Effector memory CD8-positive, alpha-beta T cell (primary cell): ENCODE measurements around the gene PCDHGA1.
A peak's percentile ranks its signal among the peaks of the same experiment; 100 is the strongest.

Source experiments
- ATAC-seq: fragments of 150-1000 bp; cut with Tn5 transposase; replicated peaks from 2 replicates; pipeline ENCODE4 v1.10.0; 2021; ENCODE audit warnings: mild to moderate bottlenecking, moderate library complexity
- DNase-seq, 3 experiments: peaks; one replicate each; pipeline ENCODE4 v3.0.0; 2021
- H3K27ac Mint-ChIP-seq, 2 donors: one replicate each; pipeline ENCODE4 v1.8.0; 2022; ENCODE audit warnings: mild to moderate bottlenecking in 2 of 2, mixed read lengths in 2 of 2, moderate library complexity in 2 of 2
- H3K27me3 Mint-ChIP-seq, 2 donors: one replicate each; pipeline ENCODE4 v1.8.0; 2022; ENCODE audit warnings: mixed read lengths in 2 of 2
- H3K36me3 Mint-ChIP-seq: one replicate; pipeline ENCODE4 v1.8.0; 2022; ENCODE audit warnings: mild to moderate bottlenecking, moderate library complexity, mixed read lengths; ENCODE audit not compliant: insufficient read depth
- H3K4me1 Mint-ChIP-seq, 2 donors: one replicate each; pipeline ENCODE4 v1.8.0; 2022; ENCODE audit warnings: low read depth in 2 of 2, mixed read lengths in 2 of 2
- H3K4me3 Mint-ChIP-seq, 2 donors: one replicate each; pipeline ENCODE4 v1.8.0; 2022; ENCODE audit warnings: mild to moderate bottlenecking in 2 of 2, mixed read lengths in 2 of 2, moderate library complexity in 2 of 2
- H3K9me3 Mint-ChIP-seq, 2 donors: one replicate each; pipeline ENCODE4 v1.8.0; 2022; ENCODE audit warnings: mixed read lengths in 2 of 2

Gene PCDHGA1

DNA sequence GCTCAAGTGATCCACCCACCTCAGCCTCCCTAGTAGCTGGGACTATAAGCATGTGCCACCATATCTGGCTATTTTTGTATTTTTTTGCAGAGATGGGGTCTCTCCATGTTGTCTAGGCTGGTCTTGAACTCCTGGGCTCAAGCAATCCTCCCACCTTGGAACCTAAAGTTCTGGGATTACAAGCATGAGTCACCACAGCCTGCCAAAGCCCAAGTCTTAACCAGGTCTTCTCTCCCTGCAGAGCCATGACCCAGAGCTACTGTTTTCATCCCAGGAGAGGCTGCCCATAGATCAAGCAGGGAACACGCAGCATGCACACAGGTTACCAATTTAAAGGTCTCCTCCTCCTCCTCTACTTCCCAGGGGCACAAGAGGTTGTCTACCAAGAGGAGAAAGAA, 188.3 kb downstream of the PCDHGA1 start:
- H3K9me3 Mint-ChIP-seq = no peaks in the 10 kb centered on the region
- H3K4me3 Mint-ChIP-seq = no peak overlapping the region

DNA sequence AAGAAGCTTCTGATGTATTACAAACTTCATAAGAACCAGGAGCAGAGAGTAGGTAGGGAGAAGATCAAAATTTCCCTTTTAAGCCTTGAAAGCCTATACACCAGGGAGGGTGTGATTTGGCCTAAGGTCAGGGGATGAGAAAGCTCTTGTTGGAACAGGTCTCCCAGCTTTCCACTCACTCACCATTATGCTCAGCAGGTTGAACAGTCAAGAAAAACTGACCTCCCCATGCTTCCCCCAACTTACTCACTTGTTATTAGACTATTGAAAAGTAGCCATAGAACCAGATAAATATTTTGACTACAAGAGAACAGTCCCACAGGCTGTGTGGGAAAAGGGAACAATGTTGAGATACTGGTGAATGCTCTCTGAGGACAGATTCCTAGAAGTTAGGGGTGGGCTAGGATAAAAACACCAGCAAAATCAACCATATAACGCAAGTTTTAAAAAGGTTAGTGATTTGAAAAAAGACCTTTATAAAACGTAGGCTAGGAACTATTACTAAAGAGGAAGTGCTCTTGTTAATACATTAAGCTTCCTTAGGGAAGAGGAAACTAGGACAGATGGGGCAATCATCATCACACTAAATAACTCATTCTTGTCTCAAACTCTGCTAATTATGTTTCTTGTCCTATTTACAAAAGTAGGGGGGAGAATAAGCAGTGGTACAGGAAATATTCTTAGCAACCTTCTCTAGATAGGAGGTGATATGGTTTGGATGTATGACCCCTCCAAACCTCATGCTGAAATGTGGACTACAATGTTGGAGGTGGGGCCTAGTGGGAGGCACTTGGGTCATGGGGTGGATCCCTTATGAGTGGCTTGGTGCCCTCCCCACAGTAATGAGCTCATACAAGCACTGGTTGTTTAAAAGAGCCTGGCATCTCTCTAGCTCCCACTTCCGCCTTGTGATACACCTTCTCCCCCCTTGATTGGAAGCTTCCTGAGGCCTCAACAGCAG, 189.6 kb downstream of the PCDHGA1 start:
- H3K36me3 Mint-ChIP-seq = peaks cover 95% of the 10 kb centered on the region
- peaks cover 20 to 28% of the 10 kb centered on the region in 2 donors for H3K4me1 Mint-ChIP-seq
- DNase-seq = no peak
- no peaks in the 10 kb centered on the region for H3K27me3 Mint-ChIP-seq
- H3K9me3 Mint-ChIP-seq = no peaks in the 10 kb centered on the region
- peak overlapping the region; percentile 20 to 54 for H3K27ac Mint-ChIP-seq
- no peak overlapping the region for H3K4me3 Mint-ChIP-seq
- no peak for ATAC-seq

More for the DNA sequence above, 188.3 kb downstream of the PCDHGA1 start:
- Mint-ChIP-seq H3K27ac (peak overlapping the region; percentile 5 to 19), H3K4me1 (peaks cover 29 to 34% of the 10 kb centered on the region in 2 donors), H3K27me3 (no peaks in the 10 kb centered on the region), H3K36me3 (peaks cover 88% of the 10 kb centered on the region)
- no peak for DNase-seq
- ATAC-seq = no peak

DNA sequence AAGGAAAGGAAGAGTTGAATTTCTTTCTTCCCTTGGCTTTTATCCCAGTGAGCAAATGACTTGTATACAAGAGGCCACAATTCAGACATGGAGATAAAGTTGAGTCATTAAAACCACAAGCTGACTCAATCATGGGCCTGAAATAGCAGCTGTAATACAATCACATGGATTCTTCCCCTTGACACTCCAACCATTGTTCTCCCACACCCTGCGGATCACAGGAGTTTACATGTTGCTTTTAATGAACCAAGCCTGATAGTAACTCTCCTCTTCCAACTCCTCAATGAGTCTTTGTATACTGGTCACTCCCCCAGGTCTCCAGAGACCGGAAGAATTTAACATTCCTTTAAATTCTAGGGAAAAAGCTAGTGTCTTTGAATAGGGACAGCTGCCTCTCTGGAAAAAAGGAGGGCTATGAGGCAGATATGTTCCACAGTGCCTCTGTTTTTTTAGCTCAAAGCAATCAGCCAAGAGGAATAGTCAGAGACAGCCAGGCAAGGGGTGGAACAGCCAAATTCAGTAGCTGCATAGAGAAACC, 191.0 kb downstream of the PCDHGA1 start:
- H3K4me3 Mint-ChIP-seq = no peak overlapping the region
- H3K9me3 Mint-ChIP-seq = no peaks in the 10 kb centered on the region
- peaks cover 93% of the 10 kb centered on the region for H3K36me3 Mint-ChIP-seq
- DNase-seq (no peak), ATAC-seq (no peak)
- peak overlapping the region in 1 of 2 donors; percentile 58 for H3K27ac Mint-ChIP-seq
- H3K4me1 Mint-ChIP-seq = peaks cover 13 to 23% of the 10 kb centered on the region in 2 donors
- no peaks in the 10 kb centered on the region for H3K27me3 Mint-ChIP-seq

DNA sequence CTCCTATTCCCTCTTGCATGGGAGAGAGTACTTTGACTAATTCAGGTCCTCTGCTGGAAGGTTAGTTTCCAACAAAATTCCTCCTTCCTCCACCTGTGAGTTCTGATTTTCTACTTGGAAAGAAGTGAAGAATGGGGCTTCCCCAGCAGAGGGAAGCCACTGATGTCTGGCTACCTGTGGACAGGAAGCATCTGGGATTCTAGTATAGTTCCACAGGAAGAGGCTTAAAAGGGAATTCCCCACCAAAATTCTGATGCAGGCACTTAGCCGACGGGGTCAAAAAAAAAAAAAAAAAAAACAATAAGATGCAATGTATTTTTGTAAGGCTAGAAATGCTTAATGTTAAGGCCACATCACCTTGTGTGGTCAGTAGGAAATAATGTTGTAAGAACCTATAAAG, 192.0 kb downstream of the PCDHGA1 start:
- H3K4me1 Mint-ChIP-seq = peaks cover 7 to 15% of the 10 kb centered on the region in 2 donors
- H3K27ac Mint-ChIP-seq = peak overlapping the region; percentile 20 to 58
- H3K27me3 Mint-ChIP-seq = no peaks in the 10 kb centered on the region
- ATAC-seq = no peak
- peaks cover 93% of the 10 kb centered on the region for H3K36me3 Mint-ChIP-seq
- H3K4me3 Mint-ChIP-seq = no peak overlapping the region
- H3K9me3 Mint-ChIP-seq = no peaks in the 10 kb centered on the region
- no peak for DNase-seq

DNA sequence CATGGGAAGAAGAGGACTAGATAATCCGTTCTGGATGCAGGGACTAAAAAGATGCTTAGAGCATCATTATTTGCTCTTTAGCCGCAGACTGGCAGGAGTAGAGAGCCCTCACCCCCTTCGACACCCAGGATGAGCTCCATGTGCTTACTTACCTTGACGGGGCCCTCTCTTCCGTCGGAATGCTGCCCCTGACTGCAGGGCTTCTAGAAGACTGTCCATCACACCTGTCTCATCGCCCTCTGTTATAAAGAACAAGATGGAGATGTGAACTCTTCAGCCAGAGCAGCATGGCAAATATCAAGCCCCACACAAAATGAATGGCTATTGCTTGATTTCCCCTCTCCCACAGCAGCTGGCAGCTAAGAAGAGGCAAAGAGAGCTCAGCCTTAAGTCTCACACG, 193.7 kb downstream of the PCDHGA1 start:
- Mint-ChIP-seq H3K27ac (no peak overlapping the region), H3K9me3 (no peaks in the 10 kb centered on the region), H3K27me3 (no peaks in the 10 kb centered on the region), H3K4me3 (no peak overlapping the region), H3K4me1 (peaks cover 7 to 14% of the 10 kb centered on the region in 2 donors), H3K36me3 (peaks cover 83% of the 10 kb centered on the region)
- DNase-seq (no peak), ATAC-seq (no peak)

DNA sequence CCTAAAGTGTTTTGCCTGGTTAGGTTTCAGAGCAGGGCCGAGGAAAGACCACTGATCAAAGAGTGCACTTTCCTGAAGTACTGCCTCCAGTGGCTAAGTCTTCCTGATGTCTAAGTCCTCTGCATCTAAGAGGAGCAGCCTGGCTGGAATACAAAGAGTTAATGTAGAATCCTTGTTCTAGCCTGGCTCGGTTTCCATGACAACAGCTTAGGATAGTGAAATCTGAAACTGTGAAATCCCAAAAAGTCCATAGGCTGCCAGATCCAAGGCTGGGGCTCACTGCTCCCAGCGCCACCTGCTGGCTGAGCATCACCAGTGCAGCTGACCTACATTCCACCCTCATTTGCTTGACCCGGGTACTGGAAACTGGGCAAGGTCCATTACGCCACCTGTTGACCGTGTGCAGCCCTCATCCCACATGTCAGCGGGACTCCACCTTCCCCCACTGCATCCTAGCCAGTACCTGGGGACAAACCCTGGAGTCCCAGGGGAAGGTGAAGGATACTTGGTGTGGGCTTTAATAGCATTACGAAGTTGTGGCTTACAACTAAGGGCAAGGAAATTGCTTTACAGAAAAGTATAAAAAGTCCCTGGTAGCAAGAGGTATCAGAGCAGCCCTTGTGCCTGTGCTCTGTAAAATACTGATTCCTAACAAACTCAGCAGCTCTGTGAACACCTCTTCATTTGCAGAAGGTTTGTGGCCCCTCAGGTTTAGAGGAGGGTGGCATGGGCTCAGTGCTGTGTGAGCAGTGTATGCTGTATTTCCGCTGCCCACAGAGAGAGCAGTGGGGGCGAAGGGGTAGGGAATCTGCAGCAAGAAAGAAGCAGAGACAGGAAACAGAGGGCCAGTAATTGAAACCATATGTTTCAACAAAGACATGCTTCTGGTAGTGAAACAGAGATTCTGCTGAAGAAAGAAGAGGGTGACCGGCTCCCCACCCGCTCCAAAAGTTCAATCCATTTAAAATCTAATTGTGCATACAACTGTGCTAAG, 194.6 kb downstream of the PCDHGA1 start:
- peak overlapping the region; percentile 42 to 70 for H3K27ac Mint-ChIP-seq
- ATAC-seq (peak; percentile 85), DNase-seq (peak; percentile 38 to 49 (median 45))
- no peaks in the 10 kb centered on the region for H3K27me3 Mint-ChIP-seq
- peaks cover 7 to 14% of the 10 kb centered on the region in 2 donors for H3K4me1 Mint-ChIP-seq
- no peak overlapping the region for H3K4me3 Mint-ChIP-seq
- H3K9me3 Mint-ChIP-seq = no peaks in the 10 kb centered on the region
- H3K36me3 Mint-ChIP-seq = peaks cover 74% of the 10 kb centered on the region

DNA sequence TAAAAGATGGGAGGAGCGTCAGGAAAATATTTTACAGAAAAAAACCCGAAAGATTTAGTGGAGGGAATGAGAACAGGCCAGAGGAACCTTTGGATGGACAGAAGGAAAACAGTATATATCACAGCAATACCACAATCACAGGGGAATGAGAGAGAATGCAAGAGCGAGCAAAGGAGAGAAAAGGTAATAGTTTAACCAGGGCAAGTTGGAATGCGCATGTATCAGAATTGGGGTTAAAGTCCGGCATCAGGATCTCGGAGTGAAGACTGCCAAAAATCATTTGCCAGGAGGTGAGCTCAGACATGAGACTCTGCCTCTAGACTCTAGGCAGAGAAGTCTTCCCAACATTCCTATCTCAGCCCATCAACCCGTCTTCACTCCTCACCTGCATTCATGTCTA, 195.3 kb downstream of the PCDHGA1 start:
- DNase-seq = no peak
- Mint-ChIP-seq H3K4me3 (no peak overlapping the region), H3K36me3 (peaks cover 66% of the 10 kb centered on the region), H3K27me3 (no peaks in the 10 kb centered on the region), H3K27ac (peak overlapping the region; percentile 42 to 70), H3K9me3 (no peaks in the 10 kb centered on the region), H3K4me1 (peaks cover 4 to 14% of the 10 kb centered on the region in 2 donors)
- ATAC-seq = no peak

DNA sequence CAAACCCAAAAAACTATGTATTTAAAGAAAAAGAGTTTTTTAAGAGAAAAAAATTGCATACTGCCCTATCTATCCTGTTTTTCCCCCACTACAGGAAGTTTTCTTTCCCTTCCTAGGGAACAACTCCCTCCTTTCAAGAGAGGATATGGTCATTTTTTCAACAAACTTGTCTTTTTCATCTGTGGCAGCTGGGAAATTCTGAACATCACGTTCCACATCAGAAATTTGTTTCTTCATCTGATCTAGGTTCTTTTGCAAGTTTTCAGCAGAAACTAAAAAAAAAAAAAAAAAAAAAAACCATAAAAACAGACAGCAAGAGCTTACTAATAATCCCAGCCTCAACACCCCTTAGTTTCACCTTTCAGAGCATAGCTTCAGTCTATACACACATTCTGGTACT, 197.1 kb downstream of the PCDHGA1 start:
- peaks cover 48% of the 10 kb centered on the region for H3K36me3 Mint-ChIP-seq
- H3K27ac Mint-ChIP-seq = no peak overlapping the region
- no peaks in the 10 kb centered on the region for H3K27me3 Mint-ChIP-seq
- peaks cover 0 to 12% of the 10 kb centered on the region in 2 donors for H3K4me1 Mint-ChIP-seq
- H3K4me3 Mint-ChIP-seq = no peak overlapping the region
- DNase-seq = no peak
- no peak for ATAC-seq
- no peaks in the 10 kb centered on the region for H3K9me3 Mint-ChIP-seq

DNA sequence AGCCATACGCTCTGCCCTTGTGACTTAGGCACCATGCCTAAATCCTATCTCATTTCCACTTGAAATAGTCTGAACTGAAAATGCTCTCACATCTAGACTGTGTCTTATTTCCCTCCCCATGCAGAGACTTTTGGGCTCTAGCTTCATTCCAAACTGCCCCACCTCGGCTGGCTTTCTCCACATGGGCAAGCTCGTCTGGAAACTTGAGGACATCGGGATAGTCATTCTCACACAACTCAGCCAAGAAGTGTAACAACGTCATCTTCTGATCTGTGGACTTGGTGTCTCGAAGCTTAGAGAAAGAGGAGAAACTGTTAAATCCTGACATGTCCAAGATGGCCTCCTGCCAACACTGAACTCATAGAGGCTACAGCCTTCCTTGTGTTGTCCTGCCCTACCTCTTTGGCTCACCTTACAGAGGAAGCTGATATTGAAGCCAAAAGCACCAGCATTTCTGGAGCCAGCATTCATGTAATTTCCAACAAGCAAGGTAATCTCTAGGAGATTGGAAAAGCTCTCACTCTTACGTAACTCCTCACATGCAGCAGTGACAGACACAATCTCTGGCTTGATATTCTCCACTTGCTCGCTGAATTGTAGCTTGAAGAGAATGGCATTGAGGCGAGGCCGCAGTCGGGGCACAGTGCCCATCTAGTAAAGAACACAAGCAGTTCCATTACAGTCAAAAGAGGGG, 198.1 kb downstream of the PCDHGA1 start:
- no peak for DNase-seq
- peaks cover 42% of the 10 kb centered on the region for H3K36me3 Mint-ChIP-seq
- H3K9me3 Mint-ChIP-seq = no peaks in the 10 kb centered on the region
- no peak for ATAC-seq
- peaks cover 0 to 12% of the 10 kb centered on the region in 2 donors for H3K4me1 Mint-ChIP-seq
- H3K4me3 Mint-ChIP-seq = no peak overlapping the region
- H3K27me3 Mint-ChIP-seq = no peaks in the 10 kb centered on the region
- H3K27ac Mint-ChIP-seq = peak overlapping the region in 1 of 2 donors; percentile 57

DNA sequence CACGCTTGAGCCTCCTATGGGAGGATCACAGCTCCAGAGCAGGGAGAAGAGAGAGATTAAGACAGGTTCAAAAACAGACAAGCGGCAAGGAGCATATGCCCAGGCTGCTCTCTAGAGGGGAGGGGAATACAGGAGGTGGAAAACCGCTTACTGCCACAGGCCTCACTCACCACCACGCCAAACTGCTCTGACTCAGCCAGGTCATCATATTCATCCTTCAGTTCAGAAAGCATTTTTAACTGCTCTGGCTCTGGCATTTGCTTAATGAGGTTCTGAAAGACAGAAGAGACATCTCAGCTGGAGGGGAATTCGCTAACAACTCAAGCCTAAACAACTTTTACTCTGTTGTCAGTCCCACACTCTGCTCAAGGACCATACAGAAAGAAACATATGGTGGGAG, 198.7 kb downstream of the PCDHGA1 start:
- Mint-ChIP-seq H3K4me3 (no peak overlapping the region), H3K36me3 (peaks cover 36% of the 10 kb centered on the region), H3K9me3 (no peaks in the 10 kb centered on the region), H3K4me1 (peaks cover 0 to 12% of the 10 kb centered on the region in 2 donors), H3K27me3 (no peaks in the 10 kb centered on the region), H3K27ac (peak overlapping the region in 1 of 2 donors; percentile 57)
- ATAC-seq = no peak
- no peak for DNase-seq

DNA sequence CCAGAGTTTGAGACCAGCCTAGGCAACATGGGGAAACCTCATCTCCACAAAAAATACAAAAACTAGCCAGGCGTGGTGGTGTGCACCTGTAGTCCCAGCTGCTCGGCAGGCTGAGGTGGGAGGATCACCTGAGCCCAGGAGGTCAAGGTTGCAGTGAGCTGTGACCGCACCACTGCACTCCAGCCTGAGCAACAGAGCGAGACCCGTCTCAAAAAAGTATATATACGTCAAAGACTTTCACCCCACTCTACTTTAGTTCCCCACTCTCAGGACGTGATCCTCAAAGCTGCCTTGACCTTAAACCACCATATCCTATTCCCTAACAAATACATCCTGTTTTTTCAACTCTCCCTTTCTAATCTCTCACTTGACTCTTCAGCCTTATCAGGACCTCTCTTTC, 199.6 kb downstream of the PCDHGA1 start:
- H3K4me3 Mint-ChIP-seq = no peak overlapping the region
- DNase-seq = no peak

DNA sequence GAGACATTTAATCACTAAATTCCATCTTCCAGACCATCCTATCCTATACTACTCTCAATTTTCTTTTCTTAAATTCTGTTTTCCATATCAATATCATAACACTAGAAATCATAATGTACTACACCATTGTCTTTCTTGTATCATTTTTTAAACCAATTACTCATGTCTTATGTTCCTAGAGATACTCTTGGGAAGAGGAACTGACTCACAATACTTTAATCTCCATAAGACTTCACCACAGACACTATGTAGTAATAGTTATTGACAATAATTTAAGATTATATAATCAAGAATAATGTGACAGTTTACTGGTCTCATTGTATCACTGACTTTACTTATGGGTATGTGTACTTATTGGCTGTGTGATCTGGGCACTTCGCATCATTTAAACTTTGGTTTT, 202.4 kb downstream of the PCDHGA1 start:
- no peak for ATAC-seq
- no peak overlapping the region for H3K4me3 Mint-ChIP-seq

More for the DNA sequence above, 199.6 kb downstream of the PCDHGA1 start:
- Mint-ChIP-seq H3K27ac (no peak overlapping the region), H3K4me1 (peaks cover 0 to 8% of the 10 kb centered on the region in 2 donors), H3K27me3 (no peaks in the 10 kb centered on the region), H3K36me3 (peaks cover 29% of the 10 kb centered on the region), H3K9me3 (no peaks in the 10 kb centered on the region)
- ATAC-seq = no peak

More for the DNA sequence above, 202.4 kb downstream of the PCDHGA1 start:
- DNase-seq = no peak
- Mint-ChIP-seq H3K27me3 (no peaks in the 10 kb centered on the region), H3K9me3 (no peaks in the 10 kb centered on the region), H3K36me3 (peaks cover 13% of the 10 kb centered on the region), H3K27ac (no peak overlapping the region), H3K4me1 (peaks cover 6 to 14% of the 10 kb centered on the region in 2 donors)
